Naive thymus-derived CD4-positive, alpha-beta T cell (primary cell): ENCODE results near the gene SLC19A1. TPM values are rescaled to one million over a fixed set of nuclear protein-coding genes. Genes with fewer than 3 reads are reported as not detected.
A peak's percentile ranks its signal among the peaks of the same experiment; 100 is the strongest.

ENCODE experiments used
- ATAC-seq: fragments of 150-1000 bp; cut with Tn5 transposase; 2 replicates; pipeline ENCODE4 v1.10.0; 2021; ENCODE audit warnings: mild to moderate bottlenecking, moderate library complexity
- CTCF ChIA-PET: fragments of 350-600 bp; sonication (Branson Sonifier 250); formaldehyde crosslinking; loops from one replicate; lab custom pipeline; 2021; ENCODE audit warnings: antibody characterized with exemption; lab: Charles Lee
- POLR2A ChIA-PET: fragments of 350-600 bp; sonication (Branson Sonifier 250); formaldehyde crosslinking; loops from one replicate; lab custom pipeline; 2021; ENCODE audit warnings: antibody characterized with exemption, inconsistent platforms; lab: Charles Lee
- DNase-seq, 9 donors: peaks; one replicate each; pipeline versions ENCODE4 v3.0.0 to v3.0.0-alpha.2; 2020 to 2022; ENCODE audit warnings: mixed read lengths in 1 of 9
- H3K27ac ChIP-seq: one replicate; pipeline ENCODE4 v1.7.0; 2013; ENCODE audit warnings: mild to moderate bottlenecking, low read depth, low read length, moderate library complexity
- H3K27me3 ChIP-seq, 2 donors: one replicate each; pipeline ENCODE4 v1.7.0; 2013; ENCODE audit warnings: low read length in 2 of 2, mild to moderate bottlenecking in 2 of 2, moderate library complexity in 2 of 2; ENCODE audit not compliant: control insufficient read depth in 2 of 2, insufficient read depth in 2 of 2
- H3K36me3 ChIP-seq, 3 experiments: 1 replicate in 2 of 3; 2 replicates in 1 of 3; pipeline ENCODE4 v1.7.0; 2013; ENCODE audit warnings: low read length in 3 of 3, mild to moderate bottlenecking in 3 of 3, moderate library complexity in 1 of 3; ENCODE audit not compliant: insufficient read depth in 3 of 3, control insufficient read depth in 2 of 3
- H3K4me1 ChIP-seq, 2 donors: one replicate each; pipeline ENCODE4 v1.7.0; 2013; ENCODE audit warnings: low read length in 2 of 2, mild to moderate bottlenecking in 2 of 2, moderate library complexity in 1 of 2; ENCODE audit not compliant: control insufficient read depth in 2 of 2, insufficient read depth in 2 of 2
- H3K4me3 ChIP-seq: 2 replicates; pipeline ENCODE4 v1.7.0; 2013; ENCODE audit warnings: mild to moderate bottlenecking, low read length
- H3K9me3 ChIP-seq, 3 experiments: 1 replicate in 2 of 3; 2 replicates in 1 of 3; pipeline ENCODE4 v1.7.0; 2013; ENCODE audit warnings: low read length in 3 of 3; ENCODE audit not compliant: control insufficient read depth in 2 of 3
- H3K27ac Mint-ChIP-seq, 9 donors: one replicate each; pipeline ENCODE4 v1.8.0; 2020 to 2022; ENCODE audit warnings: mixed read lengths in 9 of 9, mild to moderate bottlenecking in 8 of 9, moderate library complexity in 5 of 9, inconsistent platforms in 2 of 9
- H3K27me3 Mint-ChIP-seq, 5 donors: one replicate each; pipeline ENCODE4 v1.8.0; 2021 to 2022; ENCODE audit warnings: mixed read lengths in 5 of 5, mild to moderate bottlenecking in 1 of 5
- H3K36me3 Mint-ChIP-seq, 5 donors: one replicate each; pipeline ENCODE4 v1.8.0; 2020 to 2022; ENCODE audit warnings: mixed read lengths in 5 of 5, mild to moderate bottlenecking in 3 of 5, inconsistent platforms in 1 of 5
- H3K4me1 Mint-ChIP-seq, 7 donors: one replicate each; pipeline ENCODE4 v1.8.0; 2020 to 2022; ENCODE audit warnings: mixed read lengths in 7 of 7, mild to moderate bottlenecking in 3 of 7, inconsistent platforms in 1 of 7
- H3K4me3 Mint-ChIP-seq, 10 donors: one replicate each; pipeline ENCODE4 v1.8.0; 2020 to 2022; ENCODE audit warnings: mild to moderate bottlenecking in 10 of 10, mixed read lengths in 10 of 10, moderate library complexity in 6 of 10, inconsistent platforms in 2 of 10
- H3K9me3 Mint-ChIP-seq, 11 donors: one replicate each; pipeline ENCODE4 v1.8.0; 2020 to 2022; ENCODE audit warnings: mixed read lengths in 11 of 11, mild to moderate bottlenecking in 4 of 11, inconsistent platforms in 1 of 11, moderate library complexity in 1 of 11
- intact Hi-C, 2 donors: fragments of 100-400 bp; cut with micrococcal nuclease; formaldehyde crosslinking; loops; one replicate each; pipeline ENCODE4 v1.15.1; 2023
- polyA plus RNA-seq, 2 donors: library from polyadenylated mRNA; unstranded; fragments of 300-500 nt; fragmentation: Illumina TruSeq; gene quantifications; one replicate each; pipeline ENCODE4 v1.2.3, GENCODE V29; 2021
- total RNA-seq, 6 experiments: library from RNA in 5 of 6; stranded (reverse) in 5 of 6; gene quantifications; 1 replicate in 5 of 6; 2 replicates in 1 of 6; pipeline ENCODE4 v1.2.3 and lab custom pipeline; 2021 to 2026

SLC19A1 gene
- total and polyA plus RNA-seq, 7 experiments from 2014 or later, result 10.5 to 49.1 (median 15.6) TPM

DNA sequence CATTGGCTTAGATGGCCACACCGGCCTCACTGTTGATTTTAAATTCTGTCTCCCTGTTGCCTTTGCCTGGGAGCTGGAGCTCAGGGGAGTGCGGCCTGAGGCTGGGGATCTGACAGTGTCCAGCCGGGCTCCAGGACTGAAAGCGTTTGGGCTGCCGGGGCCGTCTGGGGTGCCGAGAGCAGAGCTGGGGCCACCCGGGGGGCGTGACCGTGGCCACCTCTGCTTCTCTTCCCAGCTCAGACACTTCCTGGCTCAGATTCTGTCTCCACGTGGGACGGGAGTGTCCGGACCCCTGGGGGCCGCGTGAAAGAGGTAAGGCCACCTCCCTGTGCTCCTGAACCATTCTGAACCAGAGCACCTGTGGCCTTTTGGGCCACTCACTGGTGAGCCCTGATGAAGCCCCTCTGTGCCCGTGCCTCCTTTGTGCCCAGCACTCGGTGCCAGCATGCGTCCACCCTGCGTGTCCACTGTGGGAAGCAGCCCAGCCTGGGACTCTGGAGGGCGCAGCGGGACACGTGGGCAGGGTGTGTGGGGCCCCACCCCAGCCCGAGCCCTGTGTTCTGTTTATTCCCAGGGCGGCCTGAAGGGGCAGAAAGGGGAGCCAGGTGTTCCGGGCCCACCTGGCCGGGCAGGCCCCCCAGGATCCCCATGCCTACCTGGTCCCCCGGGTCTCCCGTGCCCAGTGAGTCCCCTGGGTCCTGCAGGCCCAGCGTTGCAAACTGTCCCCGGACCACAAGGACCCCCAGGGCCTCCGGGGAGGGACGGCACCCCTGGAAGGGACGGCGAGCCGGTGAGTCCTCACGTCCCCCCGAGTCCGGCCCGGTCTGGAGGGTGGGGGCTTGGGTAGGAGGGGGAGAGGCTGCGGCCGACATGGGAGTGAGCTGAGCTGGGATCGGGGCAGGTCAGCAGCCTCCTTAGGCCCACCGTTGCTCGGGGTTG, 64.8 kb downstream of the SLC19A1 start:
- H3K4me1 ChIP-seq, result peaks cover 14 to 49% of the 10 kb centered on the region in 2 donors
- no peaks in the 10 kb centered on the region for H3K9me3 ChIP-seq
- DNase-seq (no peak), ATAC-seq (no peak)
- peak overlapping the region; percentile 78 for H3K4me3 ChIP-seq
- no peaks in the 10 kb centered on the region for H3K36me3 Mint-ChIP-seq
- H3K27me3 Mint-ChIP-seq, result no peaks in the 10 kb centered on the region
- H3K27ac ChIP-seq, result peak overlapping the region; percentile 93
- peak overlapping the region; percentile 93 to 100 (median 99) for H3K27ac Mint-ChIP-seq
- ChIA-PET CTCF (interaction anchor here (0.5 to 1.5 kb wide), 4 partner anchors 120 to 363 kb away, joined by 3 read pairs; no protein-coding TSS in a partner anchor), POLR2A (no interaction called here)
- no peaks in the 10 kb centered on the region for H3K9me3 Mint-ChIP-seq
- peaks cover 23 to 59% (median 38%) of the 10 kb centered on the region in 7 donors for H3K4me1 Mint-ChIP-seq
- intact Hi-C loops, result loop anchor here (1.0 to 2.0 kb wide), 9 partner anchors 63 to 343 kb away; partner anchors contain the start of gene PCBP3 (in 2 of the 2)
- no peaks in the 10 kb centered on the region for H3K27me3 ChIP-seq
- H3K36me3 ChIP-seq, result no peaks in the 10 kb centered on the region
- peak overlapping the region; percentile 78 to 91 (median 84) for H3K4me3 Mint-ChIP-seq

DNA sequence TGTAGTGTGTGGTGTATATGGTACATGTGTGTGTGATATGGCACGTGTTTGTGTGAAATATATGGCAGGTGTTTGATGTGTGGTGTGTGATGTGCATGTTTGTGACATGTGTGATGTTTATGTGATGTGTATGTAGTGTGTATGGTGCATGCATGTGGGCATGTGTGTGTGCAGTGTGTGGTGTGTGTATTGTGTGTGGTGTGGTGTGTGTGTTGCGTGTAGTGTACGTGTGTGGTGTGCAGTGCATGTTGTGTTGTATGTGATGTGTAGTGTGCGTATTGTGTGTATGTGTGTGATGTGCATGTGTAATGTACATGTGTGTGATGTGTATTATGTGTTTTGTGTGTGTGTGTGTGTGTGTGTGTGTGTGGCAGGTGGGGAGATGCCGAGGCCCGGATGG, 65.7 kb downstream of the SLC19A1 start:
- Mint-ChIP-seq H3K4me1 (peaks cover 24 to 54% (median 39%) of the 10 kb centered on the region in 7 donors), H3K9me3 (no peaks in the 10 kb centered on the region), H3K36me3 (no peaks in the 10 kb centered on the region), H3K27me3 (no peaks in the 10 kb centered on the region), H3K27ac (peak overlapping the region; percentile 67 to 99 (median 98)), H3K4me3 (peak overlapping the region; percentile 4 to 82 (median 72))
- intact Hi-C loops, result no loop called here
- no peak overlapping the region for H3K4me3 ChIP-seq
- peak overlapping the region; percentile 93 for H3K27ac ChIP-seq
- ATAC-seq (no peak), DNase-seq (no peak)
- CTCF ChIA-PET, result interaction anchor here (0.5 kb wide), 1 partner anchor 248 kb away, joined by 3 read pairs; no protein-coding TSS in a partner anchor
- H3K4me1 ChIP-seq, result peaks cover 14 to 47% of the 10 kb centered on the region in 2 donors
- no peaks in the 10 kb centered on the region for H3K27me3 ChIP-seq
- H3K36me3 ChIP-seq, result no peaks in the 10 kb centered on the region
- H3K9me3 ChIP-seq, result no peaks in the 10 kb centered on the region
- POLR2A ChIA-PET, result no interaction called here

DNA sequence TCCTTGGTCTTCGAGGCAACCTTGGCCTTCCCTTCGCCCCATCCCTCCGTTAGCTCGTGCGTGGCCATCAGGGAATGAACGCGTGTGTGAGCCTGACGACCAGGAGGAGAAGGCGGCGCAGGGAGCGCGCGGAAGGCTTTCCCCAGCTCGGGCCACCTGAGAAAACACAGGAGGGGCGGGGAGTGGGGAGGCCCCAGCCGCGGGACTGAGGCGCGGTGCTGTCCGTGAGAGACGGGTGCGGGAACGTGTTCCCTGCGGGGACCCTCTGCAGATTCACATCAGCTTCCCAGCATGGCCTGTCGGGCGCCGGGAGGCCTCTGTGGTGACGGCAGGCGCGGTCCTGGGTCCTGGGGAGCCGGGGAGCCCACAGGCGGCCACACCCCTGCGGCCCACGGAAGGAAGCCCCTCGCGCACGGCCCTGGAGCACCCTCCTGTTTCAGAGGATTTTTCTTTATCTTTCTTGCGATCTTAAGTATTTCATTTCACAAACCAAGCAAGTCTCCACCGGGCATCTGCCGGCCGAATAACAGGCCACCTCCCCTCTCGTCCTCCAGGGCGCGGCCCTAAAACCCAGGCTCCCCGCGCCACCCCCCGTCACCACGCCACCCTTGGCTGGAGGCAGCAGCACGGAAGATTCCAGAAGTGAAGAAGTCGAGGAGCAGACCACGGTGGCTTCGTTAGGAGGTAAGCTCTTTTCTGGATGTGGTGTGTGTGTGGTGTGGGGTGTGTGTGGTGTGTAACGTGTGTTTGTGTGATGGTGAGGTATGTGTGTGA, 66.3 kb downstream of the SLC19A1 start:
- Histone ChIP-seq H3K36me3 (no peaks in the 10 kb centered on the region), H3K27me3 (no peaks in the 10 kb centered on the region), H3K27ac (peak overlapping the region; percentile 93), H3K9me3 (no peaks in the 10 kb centered on the region), H3K4me1 (peaks cover 14 to 53% of the 10 kb centered on the region in 2 donors), H3K4me3 (no peak overlapping the region)
- no peaks in the 10 kb centered on the region for H3K9me3 Mint-ChIP-seq
- DNase-seq (no peak), ATAC-seq (no peak)
- peaks cover 30 to 56% (median 45%) of the 10 kb centered on the region in 7 donors for H3K4me1 Mint-ChIP-seq
- peak overlapping the region in 8 of 10 donors; percentile 15 to 82 (median 74) for H3K4me3 Mint-ChIP-seq
- no peaks in the 10 kb centered on the region for H3K36me3 Mint-ChIP-seq
- H3K27me3 Mint-ChIP-seq, result no peaks in the 10 kb centered on the region
- POLR2A ChIA-PET, result no interaction called here
- CTCF ChIA-PET, result no interaction called here
- H3K27ac Mint-ChIP-seq, result peak overlapping the region; percentile 67 to 99 (median 98)
- intact Hi-C loops, result no loop called here

DNA sequence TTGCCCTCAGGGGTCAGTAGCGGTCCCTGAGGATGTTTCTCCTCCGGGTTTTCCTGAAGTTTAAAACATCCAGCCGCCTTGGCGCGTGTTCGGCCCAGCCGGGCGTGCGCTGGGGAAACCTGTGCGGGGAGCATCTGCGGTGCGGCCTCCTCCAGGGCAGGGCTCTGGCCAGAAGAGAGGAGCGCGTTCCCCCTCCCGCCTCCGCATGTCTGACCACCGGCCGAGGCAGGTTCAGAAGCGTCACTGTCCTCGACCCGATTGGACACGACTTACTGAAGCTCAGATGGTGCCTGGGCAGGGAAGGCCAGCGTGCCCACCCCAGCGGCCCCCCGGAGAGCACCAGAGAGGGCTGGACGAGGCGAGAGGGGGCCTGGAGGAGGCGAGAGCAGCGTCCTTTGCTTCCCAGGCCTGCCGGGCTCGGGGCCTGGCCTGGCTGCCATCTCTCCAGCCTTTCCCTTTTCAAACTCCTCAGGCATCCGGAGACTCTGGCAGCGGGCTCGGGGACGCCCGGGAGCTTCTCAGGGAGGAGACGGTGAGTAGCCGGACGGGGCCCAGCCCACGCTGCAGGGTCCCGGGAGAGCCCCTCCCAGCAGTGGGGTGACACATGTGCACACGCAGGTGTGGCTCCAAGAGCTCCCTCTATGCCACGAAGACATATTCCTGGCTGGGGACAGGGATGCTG, 67.1 kb downstream of the SLC19A1 start:
- CTCF ChIA-PET, result no interaction called here
- no peak overlapping the region for H3K4me3 ChIP-seq

GRCh38 chr21:45474323-45474950, 67.8 kb downstream of the SLC19A1 start:
- peak overlapping the region in 3 of 10 donors; percentile 6 to 67 (median 38) for H3K4me3 Mint-ChIP-seq
- H3K4me3 ChIP-seq, result no peak overlapping the region
- H3K27me3 ChIP-seq, result no peaks in the 10 kb centered on the region
- no peak for DNase-seq
- peaks cover 27 to 59% (median 50%) of the 10 kb centered on the region in 7 donors for H3K4me1 Mint-ChIP-seq
- no peak overlapping the region for H3K27ac ChIP-seq
- no peaks in the 10 kb centered on the region for H3K36me3 Mint-ChIP-seq
- H3K36me3 ChIP-seq, result no peaks in the 10 kb centered on the region
- ATAC-seq, result no peak
- H3K9me3 ChIP-seq, result no peaks in the 10 kb centered on the region
- peak overlapping the region; percentile 10 to 91 (median 79) for H3K27ac Mint-ChIP-seq
- ChIA-PET CTCF (interaction anchor here (0.6 kb wide), 1 partner anchor 182 kb away, joined by 4 read pairs; no protein-coding TSS in a partner anchor), POLR2A (no interaction called here)
- H3K4me1 ChIP-seq, result peaks cover 12 to 46% of the 10 kb centered on the region in 2 donors
- no peaks in the 10 kb centered on the region for H3K27me3 Mint-ChIP-seq
- intact Hi-C loops, result no loop called here
- H3K9me3 Mint-ChIP-seq, result peaks cover 0 to 3% (median 0%) of the 10 kb centered on the region in 11 donors

More for the DNA sequence above, 67.1 kb downstream of the SLC19A1 start:
- Mint-ChIP-seq H3K4me1 (peaks cover 30 to 61% (median 52%) of the 10 kb centered on the region in 7 donors), H3K36me3 (no peaks in the 10 kb centered on the region), H3K27ac (peak overlapping the region in 1 of 9 donors; percentile 28), H3K4me3 (no peak overlapping the region), H3K27me3 (no peaks in the 10 kb centered on the region), H3K9me3 (peaks cover 0 to 3% (median 0%) of the 10 kb centered on the region in 11 donors)
- H3K27me3 ChIP-seq, result no peaks in the 10 kb centered on the region
- intact Hi-C loops, result no loop called here
- ATAC-seq, result no peak
- H3K27ac ChIP-seq, result no peak overlapping the region
- no peaks in the 10 kb centered on the region for H3K36me3 ChIP-seq
- peaks cover 14 to 54% of the 10 kb centered on the region in 2 donors for H3K4me1 ChIP-seq
- H3K9me3 ChIP-seq, result no peaks in the 10 kb centered on the region
- POLR2A ChIA-PET, result no interaction called here
- DNase-seq, result no peak
